WERI-Rb-1 (cell line): ENCODE measurements around the gene SPP2.

Source experiments
- DNase-seq: peaks from one replicate; pipeline ENCODE4 v3.0.0-alpha.2; 2020
- H3K27ac ChIP-seq: fragments of 250-450 bp; sonication (Bioruptor Pico); 2 replicates; pipeline ENCODE4 v1.5.1; 2020; ENCODE audit warnings: mild to moderate bottlenecking, moderate library complexity
- H3K27me3 ChIP-seq: fragments of 250-450 bp; sonication (Bioruptor Pico); 2 replicates; pipeline ENCODE4 v1.5.1; 2021; ENCODE audit warnings: mild to moderate bottlenecking, low read depth, moderate library complexity; ENCODE audit not compliant: insufficient read depth, severe bottlenecking
- H3K36me3 ChIP-seq: fragments of 250-450 bp; sonication (Bioruptor Pico); 2 replicates; pipeline ENCODE4 v1.5.1; 2020; ENCODE audit warnings: mild to moderate bottlenecking, moderate library complexity
- H3K4me3 ChIP-seq: 2 replicates; pipeline ENCODE4 v1.5.1; 2011; ENCODE audit warnings: low read depth, mild to moderate bottlenecking, control low read depth, low read length
- H3K9me3 ChIP-seq: fragments of 250-450 bp; sonication (Bioruptor Pico); 2 replicates; pipeline ENCODE4 v1.5.1; 2021; ENCODE audit warnings: mild to moderate bottlenecking, moderate library complexity; ENCODE audit not compliant: severe bottlenecking
- CTCF ChIP-seq: IDR thresholded peaks from 2 replicates; pipeline ENCODE4 v1.5.1; 2011; ENCODE audit warnings: low read depth, mild to moderate bottlenecking, control low read depth, inconsistent platforms, low read length

Gene SPP2

GRCh38 chr2:234058881-234059280, 8.4 kb downstream of the SPP2 start:
- Histone ChIP-seq H3K9me3 (no peaks in the 10 kb centered on the region), H3K4me3 (no peak overlapping the region), H3K27ac (no peak overlapping the region), H3K36me3 (no peaks in the 10 kb centered on the region), H3K27me3 (no peaks in the 10 kb centered on the region)
- DNase-seq, result no peak
- TF ChIP-seq CTCF, result 0 out of 2 replicates have a peak, but pooled peaks have one; percentile 9

GRCh38 chr2:234060236-234060635, 9.7 kb downstream of the SPP2 start:
- DNase-seq, result no peak
- Histone ChIP-seq H3K27me3 (no peaks in the 10 kb centered on the region), H3K36me3 (no peaks in the 10 kb centered on the region), H3K27ac (no peak overlapping the region), H3K4me3 (no peak overlapping the region), H3K9me3 (no peaks in the 10 kb centered on the region)
- no peak for TF ChIP-seq CTCF

GRCh38 chr2:234061624-234062257, 11.2 kb downstream of the SPP2 start:
- Histone ChIP-seq H3K27ac (no peak overlapping the region), H3K4me3 (no peak overlapping the region), H3K27me3 (no peaks in the 10 kb centered on the region), H3K9me3 (no peaks in the 10 kb centered on the region), H3K36me3 (no peaks in the 10 kb centered on the region)
- no peak for TF ChIP-seq CTCF
- no peak for DNase-seq

GRCh38 chr2:234066587-234066986, 16.1 kb downstream of the SPP2 start:
- TF ChIP-seq CTCF, result no peak
- Histone ChIP-seq H3K9me3 (no peaks in the 10 kb centered on the region), H3K27me3 (no peaks in the 10 kb centered on the region), H3K36me3 (no peaks in the 10 kb centered on the region), H3K27ac (no peak overlapping the region), H3K4me3 (no peak overlapping the region)
- no peak for DNase-seq

- no peak overlapping the region for H3K27ac ChIP-seq
- H3K4me3 ChIP-seq, result no peak overlapping the region
- H3K9me3 ChIP-seq, result no peaks in the 10 kb centered on the region
- no peaks in the 10 kb centered on the region for H3K36me3 ChIP-seq
- no peak for DNase-seq
- no peak for TF ChIP-seq CTCF
- no peaks in the 10 kb centered on the region for H3K27me3 ChIP-seq
Measured at GRCh38 chr2:234071664-234072063, 21.2 kb downstream of the SPP2 start.

GRCh38 chr2:234072454-234072853, 22.0 kb downstream of the SPP2 start:
- no peak for TF ChIP-seq CTCF
- Histone ChIP-seq H3K36me3 (no peaks in the 10 kb centered on the region), H3K27ac (no peak overlapping the region), H3K4me3 (no peak overlapping the region), H3K27me3 (no peaks in the 10 kb centered on the region), H3K9me3 (no peaks in the 10 kb centered on the region)
- no peak for DNase-seq
